ENCODE results near the gene A2ML1. TPM values are rescaled to one million over a fixed set of nuclear protein-coding genes. Genes with fewer than 3 reads are reported as not detected.

Gene A2ML1
- total and polyA plus RNA-seq, 2 experiments from 2014 or later = not detected

DNA sequence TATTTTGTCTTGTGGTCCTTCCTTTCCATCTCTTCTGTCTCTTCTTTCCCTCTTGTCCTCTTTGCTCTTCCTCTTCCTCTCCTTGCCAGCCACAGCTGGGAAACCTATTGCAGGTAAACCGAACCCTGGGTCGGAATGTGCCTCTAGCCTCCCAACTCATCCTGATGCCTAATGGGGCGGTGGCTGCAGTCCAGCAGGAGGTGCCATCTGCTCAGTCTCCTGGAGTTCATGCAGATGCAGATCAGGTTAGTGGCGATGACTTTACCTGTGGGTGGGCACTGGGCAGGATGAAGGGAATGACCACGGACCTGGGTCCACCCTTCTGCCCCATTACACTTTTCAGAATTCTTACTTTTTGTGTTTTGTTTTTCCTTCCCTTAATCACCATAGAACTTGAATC is 100.1 kb downstream of the A2ML1 start:
- H3K4me2 ChIP-seq (ENCODE audit: unreplicated experiment) = no peak overlapping the region
- DNase-seq = no peak
- in situ Hi-C loops (cut with MboI) = no loop called here
- peaks cover 5% of the 10 kb centered on the region; the same call in 1 of the 2 replicates for H3K36me3 ChIP-seq (ENCODE audit: low read depth)
- H3K4me1 ChIP-seq (ENCODE audit: insufficient read depth) = no peaks in the 10 kb centered on the region
- H3K9me2 ChIP-seq (ENCODE audit: insufficient read depth) = no peaks in the 10 kb centered on the region
- no peaks in the 10 kb centered on the region for H3F3A ChIP-seq (ENCODE audit: insufficient read depth)
- H3K27ac ChIP-seq = no peak overlapping the region
- H3K27me3 ChIP-seq (replicated peaks; ENCODE audit: insufficient read depth) = no peaks in the 10 kb centered on the region
- H3K9ac ChIP-seq = no peak overlapping the region
- H2AFZ ChIP-seq = no peak overlapping the region
- WGBS, 2 experiments (ENCODE audit: low coverage in 1 of 2, low lambda C conversion rate in 2 of 2, missing lambda C conversion rate in 2 of 2) = 97 to 98% methylated on average over 5 of the region's 5 CpGs
- no peaks in the 10 kb centered on the region for H3K79me2 ChIP-seq (ENCODE audit: insufficient read depth)
- no peak overlapping the region for H3K4me3 ChIP-seq
- TF ChIP-seq EZH2 (IDR thresholded peaks at IDR 0.05; ENCODE audit: insufficient read depth, poor library complexity, severe bottlenecking) (no peak), EZH2phosphoT487 (IDR thresholded peaks at IDR 0.05; ENCODE audit: insufficient read depth, low read depth) (no peak)
- no peaks in the 10 kb centered on the region for H4K20me1 ChIP-seq (ENCODE audit: insufficient read depth)
- H3K9me3 ChIP-seq (ENCODE audit: low read depth) = no peaks in the 10 kb centered on the region

Other genes with a start within 250 kb of the A2ML1 start
- gene AICDA, start 209.8 kb upstream of the A2ML1 start, total RNA-seq (2014; rRNA removed; shearing (Covaris generic)) = not detected in 2 replicates
- not detected in 2 replicates for gene AICDA, start 209.8 kb upstream of the A2ML1 start, polyA plus RNA-seq (2016; fragmentation: Nextera tagmentation; extraction: Ambion mirVana)
- 344 and 390 TPM in 2 replicates for gene MFAP5, start 159.8 kb upstream of the A2ML1 start, total RNA-seq (2014; rRNA removed; shearing (Covaris generic))
- 678 and 679 TPM in 2 replicates for gene MFAP5, start 159.8 kb upstream of the A2ML1 start, polyA plus RNA-seq (2016; fragmentation: Nextera tagmentation; extraction: Ambion mirVana)
- 21.9 and 23.2 TPM in 2 replicates for gene RIMKLB, start 124.6 kb upstream of the A2ML1 start, total RNA-seq (2014; rRNA removed; shearing (Covaris generic))
- 14.6 and 19.4 TPM in 2 replicates for gene RIMKLB, start 124.6 kb upstream of the A2ML1 start, polyA plus RNA-seq (2016; fragmentation: Nextera tagmentation; extraction: Ambion mirVana)
- gene PHC1, start 91.9 kb downstream of the A2ML1 start, total RNA-seq (2014; rRNA removed; shearing (Covaris generic)) = 15.4 and 16.1 TPM in 2 replicates
- gene PHC1, start 91.9 kb downstream of the A2ML1 start, polyA plus RNA-seq (2016; fragmentation: Nextera tagmentation; extraction: Ambion mirVana) = 4.6 and 6.4 TPM in 2 replicates
- 84.8 and 87.1 TPM in 2 replicates for gene M6PR, start 127.0 kb downstream of the A2ML1 start, total RNA-seq (2014; rRNA removed; shearing (Covaris generic))
- gene M6PR, start 127.0 kb downstream of the A2ML1 start, polyA plus RNA-seq (2016; fragmentation: Nextera tagmentation; extraction: Ambion mirVana) = 85.8 and 90.0 TPM in 2 replicates
- not detected in 2 replicates for gene KLRG1, start 166.9 kb downstream of the A2ML1 start, total RNA-seq (2014; rRNA removed; shearing (Covaris generic))
- gene KLRG1, start 166.9 kb downstream of the A2ML1 start, polyA plus RNA-seq (2016; fragmentation: Nextera tagmentation; extraction: Ambion mirVana) = 1.1 TPM in 1 of 2 replicates, not detected in the other

All from GM23248 (cell line).